HG03095 (cell line): ENCODE measurements around the gene TOX2.

Experiments used
- ATAC-seq: cut with Tn5 transposase; IDR thresholded peaks from one replicate; pipeline ENCODE4 v1.9.1; 2021; ENCODE audit warnings: moderate library complexity; ENCODE audit not compliant: unreplicated experiment

Gene TOX2

DNA sequence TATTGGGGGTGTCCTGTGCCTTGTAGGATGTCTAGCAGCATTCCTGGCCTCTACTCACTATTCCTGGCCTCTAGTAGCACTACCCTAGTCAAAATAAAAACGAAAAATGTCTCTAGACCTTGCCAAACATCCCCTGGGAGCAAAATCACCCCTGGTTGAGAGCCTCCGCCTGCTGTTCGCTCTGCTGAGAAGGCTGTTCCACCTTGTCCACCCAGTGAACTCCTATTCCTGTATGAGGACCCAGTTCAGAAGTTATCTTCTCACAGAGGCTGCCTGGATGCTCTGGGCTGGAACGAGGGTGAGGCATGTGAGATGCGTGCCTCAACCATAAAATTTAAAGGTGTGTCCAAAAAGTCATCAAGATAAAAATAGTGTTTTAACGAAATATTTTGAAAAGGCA, 101.9 kb downstream of the TOX2 start:
- ATAC-seq = no peak

DNA sequence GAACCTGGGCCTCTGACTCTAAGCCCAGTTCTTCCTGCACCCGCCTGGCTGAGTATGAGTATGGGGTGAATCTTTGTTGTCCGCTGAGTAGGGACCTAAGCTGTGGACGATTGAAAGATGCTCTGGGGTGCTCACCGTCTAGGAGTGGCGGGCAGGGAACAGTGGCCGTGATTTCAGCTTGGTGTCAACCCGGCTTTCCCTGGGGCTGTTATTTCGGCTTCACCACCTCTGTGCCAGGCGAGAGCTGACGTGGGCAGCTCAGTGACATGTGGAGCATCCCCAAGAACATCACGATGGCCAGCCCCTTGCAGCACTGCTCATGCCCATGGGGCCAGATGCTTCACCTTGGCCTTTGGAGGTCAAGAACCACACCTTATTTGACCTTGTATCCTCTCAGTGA, 102.6 kb downstream of the TOX2 start:
- no peak for ATAC-seq

DNA sequence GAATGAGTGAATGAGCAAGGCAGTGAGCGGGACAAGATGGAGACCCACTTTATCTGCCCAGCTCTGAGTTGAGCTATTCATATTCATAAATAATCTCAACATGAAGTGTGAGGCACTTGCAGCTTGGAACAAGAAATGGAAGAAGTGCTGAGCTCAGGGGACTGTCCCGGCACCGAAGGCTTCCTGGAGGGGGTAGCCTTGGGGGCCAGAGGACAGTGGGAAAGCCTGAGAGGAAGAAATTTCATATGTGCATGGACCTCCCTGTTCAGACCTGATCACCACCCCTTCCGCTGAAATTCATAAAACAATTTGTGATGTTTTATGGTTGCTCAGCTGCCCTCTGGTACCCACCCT, 103.2 kb downstream of the TOX2 start:
- no peak for ATAC-seq

DNA sequence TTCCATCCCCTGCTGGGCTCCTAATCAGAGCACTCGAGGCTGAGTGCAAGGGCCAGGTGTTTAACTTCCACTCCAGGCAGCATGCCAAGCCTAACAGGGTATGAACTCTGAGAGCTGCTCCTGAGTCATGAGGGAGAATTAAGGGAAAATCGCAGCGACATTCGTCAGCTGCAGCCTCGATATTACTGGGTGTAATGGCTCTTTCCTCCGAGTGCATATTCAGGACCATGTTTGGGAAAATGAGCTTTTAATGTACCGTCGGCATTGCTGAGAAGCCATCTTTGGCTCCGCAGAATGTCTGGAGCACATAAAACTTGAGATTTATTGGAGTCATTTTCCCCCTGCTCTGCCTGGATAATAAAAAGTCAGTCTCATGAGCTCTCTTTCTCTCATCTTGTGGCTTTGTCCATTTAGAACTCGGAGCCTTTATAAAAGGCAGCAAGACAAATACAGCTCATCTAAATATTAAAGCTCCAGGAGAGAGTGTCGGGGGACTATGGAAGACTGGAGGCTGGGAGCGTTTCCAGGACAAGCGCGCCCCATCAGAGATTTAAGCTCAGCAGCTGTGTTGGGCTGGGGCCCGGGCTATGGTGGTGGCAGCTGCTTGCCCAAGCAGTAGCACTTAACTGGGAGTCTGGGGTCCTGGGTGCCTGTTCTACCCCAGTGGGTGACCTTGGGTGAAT, 103.7 kb downstream of the TOX2 start:
- ATAC-seq = no peak

DNA sequence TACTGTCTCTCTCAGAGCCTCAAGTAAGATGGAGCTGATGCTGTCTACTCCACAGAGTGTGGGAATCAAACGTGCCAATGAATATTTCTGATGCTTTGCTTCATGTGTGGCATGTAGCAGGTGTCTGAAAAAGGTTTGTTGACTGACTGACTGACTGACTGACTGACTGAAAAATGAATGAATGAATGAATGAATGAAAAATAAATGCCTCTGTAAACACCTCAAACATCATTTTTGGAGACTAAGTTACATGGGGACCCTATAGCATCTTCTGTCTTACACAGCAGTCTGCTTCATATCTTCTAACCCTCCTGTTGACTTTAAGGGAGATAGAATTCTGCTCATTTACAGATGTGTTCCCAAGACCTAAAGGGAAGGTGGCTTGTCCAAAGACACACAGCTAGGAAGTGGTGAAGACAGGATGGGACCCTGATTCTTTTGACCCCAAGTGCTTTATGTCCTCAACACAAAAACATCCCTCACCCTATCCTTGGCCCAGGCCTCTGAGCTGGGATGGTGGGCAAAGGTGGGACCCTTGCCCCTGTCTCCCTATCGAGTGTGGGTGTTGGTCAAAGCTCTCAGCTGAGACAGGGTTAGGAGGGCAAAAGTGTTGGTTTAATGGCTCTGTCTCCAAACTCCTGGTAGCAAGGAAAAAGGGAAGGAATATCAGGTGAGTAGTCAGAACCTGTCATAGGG, 104.4 kb downstream of the TOX2 start:
- no peak for ATAC-seq

DNA sequence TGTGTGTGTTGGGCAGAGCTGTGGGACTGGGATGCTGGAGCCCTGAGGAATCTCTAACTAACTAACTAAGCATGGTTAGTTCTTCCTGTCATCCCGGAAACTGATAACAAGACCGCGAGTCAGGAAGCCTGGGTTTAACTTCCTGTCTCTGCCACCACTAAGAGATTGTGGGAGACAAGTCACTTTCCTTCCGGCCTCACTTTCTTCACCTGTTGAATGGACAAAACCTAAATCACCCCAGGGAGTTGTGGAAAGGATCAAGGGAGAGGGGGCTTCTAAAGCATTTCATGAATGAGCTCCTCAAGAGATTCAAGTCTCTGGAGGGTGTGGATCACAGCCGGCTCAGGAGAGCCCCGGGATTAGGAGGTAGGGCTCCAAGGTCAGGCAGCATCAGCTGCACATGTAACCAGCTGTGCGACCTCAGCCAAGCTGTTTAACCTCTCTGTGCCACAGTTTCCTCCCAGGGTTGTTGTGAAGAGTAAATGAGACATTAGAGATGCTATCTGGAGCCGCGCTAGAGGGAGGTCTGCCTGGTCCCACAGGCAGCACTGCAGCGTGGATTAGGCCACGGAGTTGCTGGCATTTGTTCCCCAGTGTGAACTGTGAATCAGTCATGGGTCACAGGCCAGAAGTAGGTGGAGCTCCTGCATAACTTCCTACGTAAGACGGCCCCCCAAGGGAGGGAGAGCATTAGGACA, 105.1 kb downstream of the TOX2 start:
- ATAC-seq = no peak

DNA sequence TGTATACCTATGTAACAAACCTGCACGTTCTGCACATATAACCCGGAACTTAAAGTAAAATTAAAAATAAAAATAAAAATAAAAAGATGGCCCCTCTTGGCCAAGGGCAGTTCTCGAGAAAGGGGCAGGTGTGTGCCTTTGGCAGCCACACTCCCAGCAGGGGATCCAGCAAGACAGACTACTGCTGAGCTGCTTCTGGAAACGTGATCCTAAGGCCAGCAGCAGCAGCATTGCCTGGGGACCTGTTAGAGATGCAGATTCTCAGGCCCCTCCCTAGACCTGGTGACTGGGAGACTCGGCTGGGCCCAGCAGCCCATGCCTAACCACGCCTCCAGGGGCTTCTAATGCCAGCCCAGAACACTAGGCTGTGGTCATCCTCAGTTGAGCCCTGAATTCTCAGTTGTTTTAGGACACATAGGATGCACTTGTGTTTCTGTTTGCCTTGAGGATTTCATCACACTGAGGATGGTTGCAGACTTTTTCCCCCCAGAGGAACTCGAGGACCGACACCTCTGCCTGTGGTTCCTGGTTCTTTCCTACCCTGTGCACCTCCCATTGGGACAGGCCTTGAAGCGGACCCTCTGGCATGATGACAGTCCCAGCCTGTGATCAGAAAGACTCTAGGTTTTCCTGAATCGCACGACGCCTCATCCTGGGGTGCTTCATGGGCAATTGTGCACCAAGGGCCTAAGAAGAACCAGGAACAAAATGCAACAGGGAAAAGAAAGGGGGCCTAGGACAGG, 105.9 kb downstream of the TOX2 start:
- ATAC-seq = no peak

DNA sequence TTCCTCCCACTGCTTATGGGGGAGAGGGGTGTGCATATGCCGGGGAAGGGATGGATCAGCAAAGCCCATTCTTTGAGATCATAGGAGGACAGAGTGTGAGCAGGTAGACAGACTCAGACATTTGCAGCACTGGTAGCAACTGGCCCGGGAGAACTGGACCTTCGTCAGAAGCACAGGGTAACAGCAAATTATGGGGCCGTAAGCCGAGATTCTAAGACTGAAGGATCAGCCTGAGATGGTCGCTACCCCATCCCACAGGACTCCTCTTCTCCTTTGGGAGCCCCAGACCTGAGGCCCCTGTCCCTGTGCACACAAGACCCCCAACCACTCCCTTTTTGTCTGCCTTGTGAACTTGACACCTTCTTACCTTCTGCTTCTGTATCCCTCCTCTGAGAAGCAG, 106.5 kb downstream of the TOX2 start:
- ATAC-seq = no peak

DNA sequence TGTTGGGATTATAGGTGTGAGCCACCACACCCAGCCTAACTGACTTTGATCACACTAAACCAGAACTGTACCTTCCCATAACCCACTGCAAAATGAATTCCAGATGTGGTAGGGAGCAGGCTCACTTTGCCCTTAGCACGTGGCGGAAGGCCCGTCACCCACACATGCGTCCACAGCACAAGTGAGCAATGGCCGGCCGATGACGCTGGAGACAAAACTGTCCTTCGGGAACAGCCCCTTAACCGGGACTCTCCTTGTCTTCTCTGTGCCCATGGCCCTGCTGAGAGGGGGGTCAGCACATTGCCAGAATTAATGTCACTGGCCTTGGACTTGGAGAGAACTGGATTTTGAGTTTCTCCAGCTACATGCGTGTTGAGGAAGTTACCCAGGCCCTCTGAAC, 107.2 kb downstream of the TOX2 start:
- no peak for ATAC-seq

DNA sequence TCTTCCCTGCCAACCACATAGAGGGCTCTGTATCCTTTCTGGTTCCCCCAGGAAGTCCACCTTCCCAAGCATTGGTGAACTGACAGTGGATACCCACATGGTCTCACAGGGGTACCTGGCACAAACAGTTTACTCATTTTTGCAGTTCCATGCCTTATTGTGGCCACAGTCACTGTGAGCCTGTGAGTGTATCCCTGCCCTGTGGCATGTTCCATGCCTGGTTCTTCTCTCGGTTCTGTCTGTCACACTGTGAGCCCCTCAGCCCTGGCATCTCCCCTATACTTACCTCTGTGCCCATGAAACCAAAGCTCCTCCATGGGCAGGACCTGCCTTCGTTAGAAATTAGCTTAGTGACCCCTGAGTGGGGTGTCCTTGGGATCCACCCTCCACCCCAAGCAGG, 107.8 kb downstream of the TOX2 start:
- ATAC-seq = no peak

DNA sequence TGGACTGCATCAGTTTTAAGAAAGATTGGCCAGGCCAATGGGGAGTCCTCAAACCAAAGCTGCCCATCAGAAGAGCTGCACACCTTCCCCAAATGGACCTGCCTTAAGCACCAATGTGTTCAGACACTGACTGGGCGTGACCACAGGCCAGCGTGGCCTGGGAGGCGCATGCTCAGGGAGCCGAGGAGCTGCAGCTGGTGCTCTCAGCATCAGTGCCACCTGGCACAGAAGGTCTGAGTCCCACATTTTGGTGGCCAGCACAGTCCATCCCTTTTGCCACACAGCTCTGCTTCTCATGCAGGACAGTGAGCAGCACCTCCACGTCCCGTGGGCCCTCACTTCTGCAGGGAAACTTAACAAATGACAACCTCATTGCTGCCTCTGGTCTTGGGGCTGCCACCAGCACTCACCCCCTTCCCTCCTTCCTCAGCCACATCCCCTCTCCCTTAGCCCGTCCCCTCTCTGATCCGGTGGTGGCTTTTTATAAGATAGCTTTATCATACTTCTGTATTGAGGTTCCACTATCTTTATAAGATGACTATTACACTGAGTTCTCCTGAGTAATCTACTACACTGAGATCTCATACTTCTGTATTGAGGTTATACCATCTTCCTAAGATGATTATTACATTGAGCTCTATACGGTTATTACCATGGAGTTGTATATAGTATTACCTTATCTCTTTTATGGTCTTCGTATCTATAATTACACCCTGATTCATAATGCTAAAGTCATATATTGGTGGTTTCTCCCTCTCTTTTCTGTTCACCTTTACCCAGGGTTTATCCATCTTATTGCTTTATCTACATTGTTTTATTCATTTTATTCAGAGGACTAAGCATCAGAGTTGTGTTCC, 109.1 kb downstream of the TOX2 start:
- ATAC-seq = no peak

DNA sequence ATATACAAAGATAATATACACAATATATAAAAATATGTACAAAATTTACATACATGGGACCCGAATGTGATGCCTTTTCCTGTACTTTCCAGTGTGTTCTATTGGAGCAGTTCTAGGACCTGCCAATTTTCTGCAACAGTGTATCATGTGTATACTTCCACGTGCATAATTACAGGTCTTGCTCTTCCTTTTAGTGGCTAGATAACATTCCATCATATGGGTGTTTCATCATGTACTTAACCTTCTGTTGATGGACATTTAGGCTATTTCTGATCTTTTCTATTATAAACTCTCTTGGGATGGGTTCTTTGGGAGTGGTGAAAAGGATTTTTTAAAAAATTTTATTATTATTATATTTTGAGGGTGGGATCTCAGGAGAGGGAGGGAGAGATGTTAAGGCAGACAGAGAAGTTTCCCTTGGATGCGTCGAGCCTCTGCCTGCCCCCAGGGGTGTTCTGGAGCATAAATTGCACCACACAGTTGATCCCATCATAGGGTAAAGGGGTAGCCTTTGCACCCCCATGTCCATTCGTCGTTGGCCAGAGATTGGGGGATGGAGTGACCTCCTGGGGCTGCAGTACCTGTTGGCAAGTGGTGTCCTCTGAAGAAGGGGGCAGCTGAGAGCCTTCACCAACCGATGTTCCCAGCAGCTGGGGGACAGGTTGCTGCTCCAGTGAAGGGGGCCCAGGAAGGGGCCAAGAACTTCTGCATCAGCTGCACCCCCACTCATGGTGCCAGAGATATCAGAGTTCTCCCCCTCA, 110.3 kb downstream of the TOX2 start:
- no peak for ATAC-seq

DNA sequence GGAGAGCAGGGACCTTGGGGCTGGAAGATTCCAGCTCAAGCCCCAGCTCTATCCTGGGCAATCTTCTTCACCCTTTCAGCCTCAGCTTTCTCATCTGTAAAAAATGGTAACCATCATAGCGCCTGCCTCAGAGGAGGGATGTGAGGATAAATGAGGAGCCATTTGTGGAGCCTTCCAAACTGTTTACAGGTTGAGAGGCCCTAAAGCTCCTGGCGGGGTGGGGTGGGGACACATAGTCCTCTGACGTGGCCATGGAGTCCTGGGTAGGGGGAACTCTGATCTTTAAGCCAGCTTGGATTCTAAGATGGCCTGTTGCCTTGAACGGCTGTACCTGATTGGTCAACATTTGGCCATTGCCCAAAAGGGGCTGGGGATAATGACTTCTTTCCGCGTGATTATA, 111.1 kb downstream of the TOX2 start:
- no peak for ATAC-seq

DNA sequence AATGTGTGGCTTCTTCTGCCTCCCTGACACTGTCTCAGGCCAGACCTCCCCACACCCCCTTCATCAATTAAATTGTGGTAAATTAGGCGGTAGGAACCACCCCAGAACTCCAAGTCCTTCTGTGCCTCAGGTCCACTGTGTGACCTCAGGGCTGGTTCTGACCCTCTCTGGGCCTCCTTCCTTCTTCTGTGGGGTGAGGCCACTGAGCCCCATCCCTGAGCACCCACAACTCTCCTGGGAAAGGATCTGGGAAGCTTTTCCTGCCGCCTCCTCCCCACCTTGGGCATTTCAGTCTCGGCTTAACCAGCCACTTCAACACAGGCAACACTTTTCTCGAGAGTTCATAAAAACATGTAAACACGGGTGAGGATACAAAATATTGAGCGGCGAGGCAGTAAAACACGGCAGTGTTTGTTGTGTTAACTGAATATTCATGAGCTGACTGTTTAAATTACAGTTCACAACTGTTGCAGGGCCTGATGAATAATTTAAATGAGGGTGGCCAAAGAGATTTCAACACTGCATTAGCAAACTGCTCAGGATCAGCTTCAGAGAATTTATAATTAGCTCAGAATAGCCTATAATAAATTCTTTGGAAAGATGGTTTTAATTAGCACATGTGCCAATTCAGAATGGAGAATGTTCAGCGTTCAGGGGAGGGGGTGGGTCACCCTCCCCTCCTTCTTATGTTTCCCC, 112.1 kb downstream of the TOX2 start:
- ATAC-seq = no peak

DNA sequence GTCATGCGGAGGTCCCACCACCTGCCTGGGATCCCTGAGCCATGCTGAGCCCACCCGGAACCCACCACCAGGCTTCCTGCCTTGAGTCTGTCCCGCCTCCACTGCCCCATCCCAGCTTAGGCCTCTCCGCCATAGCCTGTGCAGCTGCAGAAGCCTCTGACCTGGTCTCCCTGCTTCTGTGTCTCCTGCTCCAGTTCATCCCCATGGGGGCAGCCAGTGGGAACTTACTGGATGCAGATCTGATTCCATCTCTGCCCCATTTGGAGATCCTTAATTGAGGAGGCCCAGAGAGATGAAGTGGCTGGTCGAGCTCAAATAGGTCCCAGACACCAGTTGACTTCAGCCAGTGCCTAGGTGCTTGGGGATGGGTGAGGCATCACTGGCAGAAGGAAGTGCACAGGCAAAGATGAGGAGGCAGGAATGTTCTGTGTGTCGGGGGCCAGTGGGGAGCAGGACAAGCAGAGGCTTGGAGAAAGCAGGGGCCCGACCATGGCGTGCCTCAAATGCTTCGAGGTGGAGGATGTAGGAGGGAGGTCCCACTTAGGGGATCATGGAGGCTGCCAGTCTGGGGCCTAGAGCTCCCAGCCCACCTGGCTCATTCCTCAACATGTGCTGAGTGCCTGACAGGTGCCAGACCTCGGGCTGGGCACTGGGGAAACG, 112.8 kb downstream of the TOX2 start:
- ATAC-seq = no peak

DNA sequence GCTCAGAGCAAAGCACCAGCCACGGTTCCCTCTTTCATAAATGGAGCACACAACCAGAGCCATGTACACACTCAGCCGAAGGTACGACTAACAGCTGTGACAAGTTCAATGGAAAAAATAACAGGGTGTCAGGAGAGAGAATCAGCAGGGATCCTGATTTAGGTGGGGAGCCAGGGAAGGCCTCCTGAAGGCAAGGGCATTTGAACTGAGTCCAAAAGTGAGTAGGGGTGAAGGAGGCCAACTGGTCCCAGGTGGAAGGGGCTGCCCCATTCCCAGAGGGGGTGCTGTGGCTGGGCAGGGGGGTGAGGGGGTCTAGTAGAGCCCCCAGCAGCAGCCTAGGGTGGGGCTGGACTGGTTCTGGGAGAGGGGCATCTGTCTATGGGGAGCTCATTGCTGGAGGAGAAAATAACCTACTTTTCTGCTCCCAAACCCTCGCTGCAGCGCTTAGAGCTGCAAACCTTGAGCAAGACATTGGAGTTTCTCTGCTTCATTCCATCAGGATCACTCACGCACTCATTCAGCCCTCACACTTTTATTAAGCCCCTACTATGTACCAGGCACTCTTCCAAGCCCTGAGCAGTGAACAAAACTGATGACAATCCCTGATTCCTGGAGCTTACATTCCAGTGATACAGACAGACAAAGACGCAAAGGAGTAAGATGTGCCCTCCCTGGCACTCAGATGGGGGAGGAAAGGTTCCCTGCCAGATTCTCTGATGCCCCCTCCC, 113.5 kb downstream of the TOX2 start:
- no peak for ATAC-seq

DNA sequence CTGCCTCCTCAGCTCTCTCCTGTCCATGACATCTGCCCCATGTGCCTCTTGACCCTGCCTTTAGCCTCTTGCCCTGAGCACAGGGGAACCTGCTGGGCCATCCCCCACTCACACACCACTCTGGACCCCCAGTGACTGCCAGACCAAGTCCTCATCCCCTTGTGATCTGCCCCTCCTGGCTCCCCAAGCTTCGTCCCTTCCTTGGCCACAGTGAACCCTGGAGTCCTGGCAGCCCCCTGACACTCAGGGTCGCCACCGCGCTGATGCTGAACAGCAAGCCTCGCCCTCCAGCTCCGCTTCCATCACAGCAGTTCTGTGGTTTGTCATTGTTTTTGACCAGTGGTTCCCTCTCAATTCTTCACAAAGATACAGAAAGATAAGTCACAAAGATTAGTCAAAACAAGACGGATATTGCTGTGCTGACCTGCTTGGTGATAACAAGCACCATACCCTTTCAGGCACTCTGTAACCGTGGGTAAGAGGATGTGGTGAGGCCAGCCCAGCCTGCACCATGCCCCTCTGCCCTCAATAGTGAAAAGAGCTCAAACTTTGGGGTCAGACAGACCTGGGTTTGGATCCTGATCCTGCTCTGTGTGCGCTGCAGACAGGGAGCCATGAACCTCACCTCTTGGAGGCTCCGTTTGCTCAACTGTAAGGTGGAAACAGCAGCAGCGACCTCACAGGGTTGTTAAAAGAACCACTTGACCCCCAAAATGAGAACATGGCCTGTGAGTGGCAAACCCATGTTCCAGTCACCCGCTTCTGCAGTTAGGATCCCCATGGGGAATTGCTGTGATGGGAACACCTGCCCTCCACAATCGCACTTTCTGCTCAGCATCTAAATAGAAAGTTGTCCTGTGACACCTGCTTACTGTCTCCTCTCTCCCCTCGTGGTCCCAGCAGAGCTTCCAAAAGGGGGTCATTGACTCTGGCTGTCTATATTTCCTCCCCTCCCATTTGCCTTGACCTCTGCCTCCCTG, 114.5 kb downstream of the TOX2 start:
- ATAC-seq = no peak
